Mesenchymal stem cell (in vitro differentiated cells and primary cell): ENCODE measurements around the gene PPP2R5A.

Source experiments
- DNase-seq: peaks from one replicate; pipeline ENCODE4 v3.0.0-alpha.2; 2013
- H2AFZ ChIP-seq: one replicate; pipeline ENCODE4 v1.6.1; 2013; ENCODE audit warnings: low read depth, mild to moderate bottlenecking, control low read depth, inconsistent platforms, low read length, moderate library complexity
- H2AK5ac ChIP-seq: 2 replicates; pipeline ENCODE4 v1.6.1; 2013; ENCODE audit warnings: low read length, moderate library complexity, mild to moderate bottlenecking, inconsistent platforms; ENCODE audit not compliant: severe bottlenecking
- H2BK120ac ChIP-seq: one replicate; pipeline ENCODE4 v1.6.1; 2013; ENCODE audit warnings: low read depth, mild to moderate bottlenecking, inconsistent platforms, low read length, moderate library complexity
- H2BK12ac ChIP-seq, 2 experiments: one replicate each; pipeline ENCODE4 v1.6.1; 2013; ENCODE audit warnings: inconsistent platforms in 2 of 2, low read length in 2 of 2, mild to moderate bottlenecking in 2 of 2, moderate library complexity in 2 of 2, control low read depth in 1 of 2
- H2BK15ac ChIP-seq: one replicate; pipeline ENCODE4 v1.6.1; 2013; ENCODE audit warnings: mild to moderate bottlenecking, low read depth, inconsistent platforms; ENCODE audit not compliant: poor library complexity, severe bottlenecking
- H2BK5ac ChIP-seq: 2 replicates; pipeline ENCODE4 v1.6.1; 2013; ENCODE audit warnings: low read depth, mild to moderate bottlenecking, low read length, control low read depth, inconsistent platforms; ENCODE audit not compliant: poor library complexity, severe bottlenecking
- H3K14ac ChIP-seq, 2 experiments: one replicate each; pipeline ENCODE4 v1.6.1; 2013; ENCODE audit warnings: inconsistent platforms in 2 of 2, low read length in 2 of 2, control low read depth in 1 of 2, mild to moderate bottlenecking in 1 of 2, moderate library complexity in 1 of 2
- H3K18ac ChIP-seq, 2 experiments: one replicate each; pipeline ENCODE4 v1.6.1; 2013; ENCODE audit warnings: inconsistent platforms in 2 of 2, low read length in 2 of 2, control low read depth in 1 of 2, low read depth in 1 of 2, mild to moderate bottlenecking in 1 of 2
- H3K23ac ChIP-seq, 2 experiments: one replicate each; pipeline ENCODE4 v1.6.1; 2013; ENCODE audit warnings: inconsistent platforms in 2 of 2, low read length in 2 of 2, mild to moderate bottlenecking in 2 of 2, moderate library complexity in 2 of 2, control low read depth in 1 of 2
- H3K27ac ChIP-seq: 2 replicates; pipeline ENCODE4 v1.5.1; 2013; ENCODE audit warnings: mild to moderate bottlenecking, moderate library complexity, low read length, control low read depth, inconsistent platforms; ENCODE audit not compliant: poor library complexity, severe bottlenecking
- H3K27me3 ChIP-seq, 2 experiments: 2 replicates each; pipeline versions ENCODE4 v1.6.1 to v1.7.0; 2013; ENCODE audit warnings: low read length in 2 of 2, mild to moderate bottlenecking in 2 of 2, moderate library complexity in 2 of 2, control low read depth in 1 of 2, inconsistent platforms in 1 of 2; ENCODE audit not compliant: control insufficient read depth in 1 of 2, insufficient read depth in 1 of 2
- H3K36me3 ChIP-seq, 2 experiments: 2 replicates each; pipeline versions ENCODE4 v1.6.1 to v1.7.0; 2013; ENCODE audit warnings: low read length in 2 of 2, control low read depth in 1 of 2, inconsistent platforms in 1 of 2, low read depth in 1 of 2, mild to moderate bottlenecking in 1 of 2; ENCODE audit not compliant: insufficient read depth in 2 of 2, control insufficient read depth in 1 of 2
- H3K4ac ChIP-seq, 2 experiments: one replicate each; pipeline ENCODE4 v1.6.1; 2013; ENCODE audit warnings: inconsistent platforms in 2 of 2, low read length in 2 of 2, mild to moderate bottlenecking in 2 of 2, moderate library complexity in 2 of 2, control low read depth in 1 of 2, low read depth in 1 of 2
- H3K4me1 ChIP-seq: 2 replicates; pipeline ENCODE4 v1.6.1; 2013; ENCODE audit warnings: low read depth, low read length, control low read depth; ENCODE audit not compliant: control insufficient read depth, insufficient read depth
- H3K4me2 ChIP-seq: 2 replicates; pipeline ENCODE4 v1.6.1; 2013; ENCODE audit warnings: low read length, mild to moderate bottlenecking, inconsistent platforms; ENCODE audit not compliant: poor library complexity, severe bottlenecking
- H3K4me3 ChIP-seq, 2 experiments: 2 replicates each; pipeline versions ENCODE4 v1.5.1 to v1.7.0; 2013; ENCODE audit warnings: low read length in 2 of 2, mild to moderate bottlenecking in 2 of 2, control low read depth in 1 of 2, low read depth in 1 of 2; ENCODE audit not compliant: insufficient read depth in 1 of 2
- H3K79me1 ChIP-seq: replicated peaks from 2 replicates; pipeline ENCODE4 v1.6.1; 2013; ENCODE audit warnings: mild to moderate bottlenecking, control low read depth, low read length, inconsistent platforms; ENCODE audit not compliant: poor library complexity, severe bottlenecking
- H3K9ac ChIP-seq: 2 replicates; pipeline ENCODE4 v1.7.0; 2013; ENCODE audit warnings: mild to moderate bottlenecking, low read length, moderate library complexity
- H3K9me3 ChIP-seq: 2 replicates; pipeline ENCODE4 v1.7.0; 2013; ENCODE audit warnings: mild to moderate bottlenecking, low read length; ENCODE audit not compliant: control insufficient read depth
- H4K8ac ChIP-seq: one replicate; pipeline ENCODE4 v1.6.1; 2013; ENCODE audit warnings: inconsistent platforms, mild to moderate bottlenecking, low read length, moderate library complexity
- H4K91ac ChIP-seq: one replicate; pipeline ENCODE4 v1.6.1; 2013; ENCODE audit warnings: mild to moderate bottlenecking, low read length, inconsistent platforms
- WGBS: methylation state at CpG from one replicate; pipeline ENCODE4 v1.1.7; 2013; ENCODE audit warnings: mixed read lengths; 5-methylcytosine and 5-hydroxymethylcytosine counted together

PPP2R5A gene

GRCh38 chr1:212368073-212368484, 82.9 kb downstream of the PPP2R5A start:
- Histone ChIP-seq H3K4me1 (no peaks in the 10 kb centered on the region), H3K27me3 (no peaks in the 10 kb centered on the region), H3K9me3 (no peaks in the 10 kb centered on the region), H3K18ac (no peak overlapping the region), H3K4me3 (no peak overlapping the region), H4K8ac (no peak overlapping the region), H3K14ac (no peak overlapping the region), H3K4ac (no peak overlapping the region), H2BK5ac (no peak overlapping the region), H3K79me1 (peaks cover 2% of the 10 kb centered on the region), H4K91ac (no peak overlapping the region), H2AK5ac (no peak overlapping the region), H2BK12ac (no peak overlapping the region), H3K4me2 (no peak overlapping the region), H3K27ac (no peak overlapping the region), H3K9ac (no peak overlapping the region), H3K36me3 (peaks cover 5 to 29% of the 10 kb centered on the region in 2 experiments), H2BK15ac (no peak overlapping the region), H2BK120ac (no peak overlapping the region), H2AFZ (no peak overlapping the region), H3K23ac (no peak overlapping the region)
- 100% methylated on average over 1 of the region's 3 CpGs for WGBS
- peak; percentile 78 for DNase-seq

DNA sequence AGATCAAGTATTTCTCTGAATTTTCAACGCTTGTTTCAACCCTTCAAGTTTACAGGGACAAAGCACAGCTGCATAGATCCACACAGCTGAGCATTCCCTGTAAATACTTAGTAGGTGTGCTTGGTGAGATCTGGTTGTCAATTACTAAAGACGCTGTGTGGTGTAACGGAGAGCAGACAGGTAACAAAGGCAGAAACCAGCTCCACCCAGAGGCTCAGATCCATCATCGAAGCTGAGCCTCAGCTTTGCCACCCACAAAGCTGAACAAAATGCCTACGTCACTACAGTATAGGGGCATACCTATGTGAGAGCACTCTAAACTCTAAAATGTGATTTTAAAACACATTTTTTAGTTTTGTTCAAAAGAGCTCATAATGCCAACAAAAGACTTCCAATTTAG, 90.8 kb downstream of the PPP2R5A start:
- H3K4ac ChIP-seq: no peak overlapping the region
- H3K27ac ChIP-seq: no peak overlapping the region
- H3K4me2 ChIP-seq: no peak overlapping the region
- no peak overlapping the region for H2BK15ac ChIP-seq
- no peak overlapping the region for H4K91ac ChIP-seq
- H4K8ac ChIP-seq: no peak overlapping the region
- no peak overlapping the region for H3K18ac ChIP-seq
- no peak overlapping the region for H2BK5ac ChIP-seq
- no peaks in the 10 kb centered on the region for H3K79me1 ChIP-seq
- H3K9ac ChIP-seq: no peak overlapping the region
- H3K14ac ChIP-seq: no peak overlapping the region
- H2AFZ ChIP-seq: no peak overlapping the region
- H3K36me3 ChIP-seq: peaks cover 27 to 31% of the 10 kb centered on the region in 2 experiments
- no peaks in the 10 kb centered on the region for H3K4me1 ChIP-seq
- H3K9me3 ChIP-seq: no peaks in the 10 kb centered on the region
- no peak overlapping the region for H3K4me3 ChIP-seq
- 98% methylated on average over 4 of the region's 5 CpGs for WGBS
- no peak overlapping the region for H3K23ac ChIP-seq
- H2BK12ac ChIP-seq: no peak overlapping the region
- H2AK5ac ChIP-seq: no peak overlapping the region
- H3K27me3 ChIP-seq: no peaks in the 10 kb centered on the region
- no peak for DNase-seq
- H2BK120ac ChIP-seq: no peak overlapping the region

- Histone ChIP-seq H3K18ac (no peak overlapping the region), H3K14ac (no peak overlapping the region), H2AK5ac (no peak overlapping the region), H2BK15ac (no peak overlapping the region), H3K79me1 (no peaks in the 10 kb centered on the region), H3K4me3 (no peak overlapping the region), H3K36me3 (peaks cover 30 to 32% of the 10 kb centered on the region in 2 experiments), H2BK120ac (no peak overlapping the region), H3K4me2 (no peak overlapping the region), H3K9me3 (no peaks in the 10 kb centered on the region), H3K27ac (no peak overlapping the region), H3K23ac (no peak overlapping the region), H2BK5ac (no peak overlapping the region), H3K9ac (no peak overlapping the region), H2BK12ac (no peak overlapping the region), H3K4me1 (no peaks in the 10 kb centered on the region), H2AFZ (no peak overlapping the region), H4K91ac (no peak overlapping the region), H3K4ac (no peak overlapping the region), H4K8ac (no peak overlapping the region), H3K27me3 (no peaks in the 10 kb centered on the region)
- DNase-seq: no peak
- WGBS: 92% methylated on average over 3 of the region's 3 CpGs
These were observed 92.4 kb downstream of the PPP2R5A start for GRCh38 chr1:212377644-212378043.

- H3K27me3 ChIP-seq: no peaks in the 10 kb centered on the region
- no peak overlapping the region for H3K4me3 ChIP-seq
- H3K9ac ChIP-seq: no peak overlapping the region
- H3K23ac ChIP-seq: no peak overlapping the region
- 100% methylated on average over 2 of the region's 2 CpGs for WGBS
- no peak overlapping the region for H3K27ac ChIP-seq
- H4K8ac ChIP-seq: no peak overlapping the region
- H3K14ac ChIP-seq: no peak overlapping the region
- no peaks in the 10 kb centered on the region for H3K9me3 ChIP-seq
- H3K18ac ChIP-seq: no peak overlapping the region
- no peak overlapping the region for H2BK12ac ChIP-seq
- no peak overlapping the region for H3K4ac ChIP-seq
- H2AK5ac ChIP-seq: no peak overlapping the region
- H3K4me2 ChIP-seq: no peak overlapping the region
- no peak overlapping the region for H4K91ac ChIP-seq
- no peaks in the 10 kb centered on the region for H3K4me1 ChIP-seq
- H3K36me3 ChIP-seq: peaks cover 38 to 39% of the 10 kb centered on the region in 2 experiments
- H2BK5ac ChIP-seq: no peak overlapping the region
- H2BK120ac ChIP-seq: no peak overlapping the region
- no peaks in the 10 kb centered on the region for H3K79me1 ChIP-seq
- H2BK15ac ChIP-seq: no peak overlapping the region
- no peak overlapping the region for H2AFZ ChIP-seq
- no peak for DNase-seq
These were observed 94.2 kb downstream of the PPP2R5A start for GRCh38 chr1:212379366-212379765.
